Left kidney (tissue), 2 donors: ENCODE data around the gene GRPEL1. TPM values are rescaled to one million over a fixed set of nuclear protein-coding genes. Genes with fewer than 3 reads are reported as not detected.

Experiments
- DNase-seq: peaks from one replicate; pipeline ENCODE4 v3.0.0-alpha.2; 2013
- polyA plus RNA-seq: library from polyadenylated mRNA; unstranded; fragments of 120-200 nt; gene quantifications from one replicate; pipeline ENCODE4 v1.2.1, GENCODE V29; 2013; ENCODE audit not compliant: insufficient read length

The GRPEL1 gene
- polyA plus RNA-seq, 1 donor, result 32.6 TPM

DNA sequence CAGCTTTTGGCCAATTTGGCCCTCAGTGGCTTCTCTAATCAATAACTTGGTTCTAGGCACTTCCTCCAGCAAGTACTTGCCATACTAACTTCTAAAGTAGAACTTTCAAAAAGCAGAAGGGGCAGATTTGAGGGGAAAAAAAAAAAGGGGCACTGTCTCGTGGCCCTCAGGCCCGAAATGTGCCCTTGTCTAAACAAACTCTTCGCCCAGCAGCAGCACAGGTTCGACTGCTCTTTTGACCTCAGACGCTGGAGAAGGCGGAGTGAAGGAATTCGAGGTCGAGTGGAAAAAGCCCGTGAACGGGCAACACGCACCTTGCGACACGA, 775 bp downstream of the GRPEL1 start:
- no peak for DNase-seq

DNA sequence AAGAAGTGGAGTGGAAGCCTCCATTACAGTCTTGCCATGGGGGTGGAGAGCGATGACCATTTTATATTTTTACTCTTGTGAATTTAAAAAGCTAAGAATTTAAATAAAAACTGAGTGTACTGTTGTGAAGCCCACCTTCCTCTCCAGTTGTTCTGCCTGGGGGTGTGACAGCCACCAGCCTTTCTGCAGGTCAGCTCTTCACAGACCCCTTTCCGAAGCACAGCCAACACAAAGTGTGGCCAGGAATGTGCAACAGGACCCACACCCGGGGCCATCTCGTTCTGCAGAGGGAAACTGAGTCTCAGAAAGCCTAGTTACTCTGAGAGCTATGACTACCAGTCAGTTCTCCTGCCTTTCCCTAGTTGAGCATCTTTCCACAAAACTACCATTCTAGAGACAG, 1.4 kb downstream of the GRPEL1 start:
- no peak for DNase-seq

DNA sequence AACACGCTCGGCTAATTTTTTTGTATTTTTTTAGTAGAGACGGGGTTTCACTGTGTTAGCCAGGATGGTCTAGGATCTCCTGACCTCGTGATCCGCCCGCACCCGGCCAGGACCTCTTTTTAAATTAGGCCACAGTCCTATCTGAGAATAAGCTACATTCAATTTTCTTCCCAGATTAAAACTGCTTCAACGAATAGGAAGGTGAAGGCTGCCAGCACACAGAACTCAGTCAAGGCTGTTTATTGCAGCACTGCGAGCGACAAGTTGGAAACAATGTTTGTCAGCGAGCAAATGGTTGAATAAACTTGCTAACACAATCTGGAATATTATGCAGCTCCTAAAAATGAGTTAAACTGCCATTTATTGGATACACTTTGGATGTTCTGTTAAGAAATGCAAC, 1.9 kb downstream of the GRPEL1 start:
- DNase-seq, result no peak

DNA sequence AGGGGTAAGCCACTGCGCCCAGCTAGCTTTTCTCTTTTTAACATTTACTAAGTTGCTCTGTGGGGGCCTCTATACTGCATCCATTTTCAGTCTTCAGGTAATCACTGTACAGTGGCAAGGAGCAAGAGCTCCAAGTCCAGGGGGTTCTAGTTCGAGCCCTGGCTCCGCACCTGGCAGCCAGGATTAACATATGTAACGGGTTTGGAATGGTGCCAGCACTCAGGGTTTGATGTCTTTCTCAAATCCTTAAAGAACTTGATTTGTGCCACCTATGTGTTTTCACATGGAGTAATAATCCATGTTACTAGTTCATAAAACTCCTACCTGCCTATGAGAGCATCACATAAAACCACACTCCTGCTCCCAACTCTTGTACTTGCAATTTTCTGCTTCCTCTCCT, 4.5 kb downstream of the GRPEL1 start:
- DNase-seq, result no peak

DNA sequence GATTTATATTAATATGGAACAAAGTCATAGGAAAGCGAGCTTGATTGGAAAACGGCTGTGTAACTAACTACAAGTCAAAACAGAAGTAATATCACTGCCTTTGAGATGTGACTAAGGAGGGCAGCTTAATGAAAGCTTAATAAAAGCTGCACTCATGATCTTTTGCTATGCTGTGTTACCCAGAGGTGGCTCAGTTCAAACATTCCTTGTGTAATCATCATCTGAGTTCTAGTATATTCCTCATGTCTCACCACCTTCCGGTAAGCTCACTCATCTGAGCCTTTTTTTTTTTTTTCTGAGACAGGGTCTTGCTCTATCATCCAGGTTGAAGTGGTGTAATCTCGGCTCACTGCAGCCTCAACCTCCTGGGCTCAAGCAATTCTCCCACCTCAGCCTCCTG, 5.0 kb downstream of the GRPEL1 start:
- no peak for DNase-seq

DNA sequence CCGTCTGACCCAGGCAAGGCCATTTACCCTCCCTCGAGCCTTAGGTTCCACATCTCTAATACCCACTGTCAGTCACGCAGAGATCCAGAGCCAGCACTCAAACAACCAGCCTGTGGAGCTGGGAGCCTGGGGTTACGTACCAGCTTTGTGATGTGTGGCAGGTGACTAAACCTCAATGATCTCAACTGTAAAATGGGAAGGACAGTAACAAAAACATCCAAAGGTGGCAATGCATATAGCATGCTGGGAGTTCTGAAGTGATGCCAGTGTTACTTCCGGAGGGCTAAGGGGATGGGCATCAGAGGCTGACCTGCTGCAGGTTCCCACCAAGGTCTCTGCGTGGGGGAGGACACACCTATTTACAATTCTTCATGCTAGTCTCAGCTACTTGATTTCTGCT, 6.0 kb downstream of the GRPEL1 start:
- DNase-seq, result no peak

DNA sequence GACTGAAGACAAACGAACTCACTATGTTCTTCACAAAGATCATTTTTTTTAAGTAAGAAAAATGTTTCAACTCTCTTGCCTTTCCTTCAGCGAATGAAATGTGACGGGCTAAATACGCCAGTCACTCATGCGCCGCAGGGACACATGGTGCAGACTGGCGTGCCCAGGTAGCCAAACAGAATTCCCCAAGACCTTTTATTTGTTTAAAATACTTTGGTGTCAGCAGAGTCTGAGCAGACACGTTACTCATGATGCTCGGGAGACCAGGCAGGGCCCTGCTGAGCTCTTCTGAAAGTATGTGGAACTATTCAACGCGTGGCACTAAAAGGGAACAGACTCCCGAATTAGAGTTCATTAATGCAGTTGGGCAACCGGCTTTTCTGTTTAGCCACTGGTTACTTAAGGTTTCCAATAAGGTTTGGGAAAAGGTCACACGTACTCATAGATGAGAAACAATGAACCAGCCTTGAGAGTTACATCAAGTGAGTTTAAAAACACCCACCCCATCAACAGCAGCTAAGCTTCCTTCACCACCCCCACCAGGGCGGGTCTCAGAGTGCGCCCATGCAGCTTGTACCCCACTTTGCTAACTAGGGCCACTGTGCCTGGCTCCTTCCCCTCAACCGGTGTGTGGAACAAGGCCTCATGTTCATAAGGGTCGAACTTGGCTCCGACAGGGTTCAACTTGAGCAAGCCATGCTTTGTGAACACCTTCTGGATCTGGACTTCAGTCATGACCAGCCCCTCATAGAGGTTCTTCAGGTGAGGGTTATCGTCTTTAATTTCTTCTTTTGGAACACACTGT, 7.3 kb downstream of the GRPEL1 start:
- DNase-seq, result no peak

DNA sequence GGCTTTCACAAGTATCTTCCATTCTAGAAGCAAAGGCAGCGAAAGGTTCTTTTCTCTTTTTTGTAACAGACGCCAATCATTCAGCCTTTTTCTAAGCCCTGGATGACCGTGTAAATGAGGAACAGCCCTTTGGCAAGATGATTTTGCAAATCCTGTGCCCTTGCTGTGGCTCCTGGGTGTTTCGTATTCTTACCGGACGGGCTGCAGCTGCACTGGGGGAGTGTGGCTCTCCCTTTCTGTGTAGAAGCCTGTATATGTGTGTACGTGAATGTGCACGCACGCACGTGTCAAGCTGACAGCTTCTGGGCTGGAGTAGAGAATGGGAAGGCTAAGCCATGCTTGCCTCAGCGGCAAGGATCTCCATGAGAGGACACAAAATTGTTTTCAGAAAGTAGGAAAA, 8.2 kb downstream of the GRPEL1 start:
- DNase-seq, result no peak

DNA sequence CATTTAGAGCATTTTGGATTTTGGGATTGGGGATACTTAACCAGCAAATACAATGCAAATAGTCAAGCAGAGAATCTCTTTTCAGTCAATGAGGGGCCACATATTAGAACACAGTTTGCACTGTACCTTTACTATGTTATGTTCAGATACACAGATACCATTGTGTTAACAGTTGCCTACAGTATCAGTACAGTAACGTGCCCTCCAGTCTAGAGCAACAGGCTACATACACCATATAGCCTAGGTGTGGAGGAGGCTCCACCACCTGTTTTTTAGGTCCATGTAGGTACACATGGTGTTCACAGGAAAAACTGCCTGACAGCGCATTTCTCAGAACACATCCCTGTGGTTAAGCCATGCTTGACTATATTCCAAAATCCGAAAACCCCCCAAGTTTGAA, 9.1 kb downstream of the GRPEL1 start:
- no peak for DNase-seq

DNA sequence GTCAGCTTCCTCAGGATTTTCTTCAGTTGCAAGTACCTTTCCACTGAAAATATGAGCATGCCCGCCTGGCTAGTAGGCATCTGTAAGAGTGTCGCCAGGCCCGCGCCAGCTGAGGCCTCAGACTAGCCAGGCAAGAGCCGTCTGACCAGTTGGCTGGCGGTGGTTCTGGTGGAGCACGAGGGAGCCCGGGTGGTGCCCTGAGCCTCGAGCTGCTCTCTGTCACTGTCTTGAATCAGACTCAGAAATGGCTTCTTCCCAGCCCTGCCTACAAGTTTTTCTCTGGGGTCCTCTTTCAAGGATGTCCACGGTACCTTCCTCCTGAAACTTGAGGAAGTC, 11.9 kb downstream of the GRPEL1 start:
- DNase-seq, result no peak

DNA sequence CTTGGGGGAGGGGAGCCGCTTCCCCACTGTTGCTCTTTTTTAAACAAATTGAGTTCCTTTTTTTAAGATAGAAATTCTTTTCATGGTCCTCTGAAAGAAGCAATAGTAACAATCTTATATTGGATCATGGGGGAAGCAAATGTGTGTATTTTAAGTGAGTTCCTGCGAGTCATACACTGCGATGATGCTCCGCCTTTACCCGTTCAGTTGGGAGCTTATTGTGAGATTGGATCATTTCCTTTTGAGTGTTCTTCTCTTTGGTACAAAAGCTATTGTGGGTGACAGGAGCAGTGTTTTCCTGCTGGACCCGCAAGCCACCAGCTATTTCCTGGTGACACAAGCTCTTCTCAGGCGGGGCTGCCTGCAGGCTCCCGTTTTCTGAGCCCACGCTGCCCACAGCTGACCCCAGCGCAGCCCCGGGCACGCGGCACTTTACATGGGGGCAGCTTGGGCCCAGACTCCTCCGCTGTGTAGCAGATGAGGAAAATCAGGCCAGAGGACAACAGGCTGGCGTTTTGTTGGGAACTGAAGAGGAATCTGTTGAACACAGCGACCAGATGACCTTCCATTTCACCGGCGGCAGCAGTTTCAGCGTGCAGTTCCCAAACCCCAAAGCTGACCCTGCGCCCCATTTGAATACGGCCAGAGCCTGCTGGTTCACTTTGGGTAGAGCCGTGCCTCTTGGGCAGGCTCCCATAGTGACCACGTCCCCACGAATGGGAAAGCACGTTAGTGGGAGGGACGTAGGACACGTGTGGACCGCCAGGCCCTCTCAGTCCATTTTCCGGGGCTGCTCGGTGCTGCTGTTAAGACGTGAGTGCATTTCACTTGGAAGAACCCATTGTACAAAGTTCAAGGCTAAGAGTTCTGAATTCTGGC, 12.5 kb downstream of the GRPEL1 start:
- DNase-seq, result no peak

DNA sequence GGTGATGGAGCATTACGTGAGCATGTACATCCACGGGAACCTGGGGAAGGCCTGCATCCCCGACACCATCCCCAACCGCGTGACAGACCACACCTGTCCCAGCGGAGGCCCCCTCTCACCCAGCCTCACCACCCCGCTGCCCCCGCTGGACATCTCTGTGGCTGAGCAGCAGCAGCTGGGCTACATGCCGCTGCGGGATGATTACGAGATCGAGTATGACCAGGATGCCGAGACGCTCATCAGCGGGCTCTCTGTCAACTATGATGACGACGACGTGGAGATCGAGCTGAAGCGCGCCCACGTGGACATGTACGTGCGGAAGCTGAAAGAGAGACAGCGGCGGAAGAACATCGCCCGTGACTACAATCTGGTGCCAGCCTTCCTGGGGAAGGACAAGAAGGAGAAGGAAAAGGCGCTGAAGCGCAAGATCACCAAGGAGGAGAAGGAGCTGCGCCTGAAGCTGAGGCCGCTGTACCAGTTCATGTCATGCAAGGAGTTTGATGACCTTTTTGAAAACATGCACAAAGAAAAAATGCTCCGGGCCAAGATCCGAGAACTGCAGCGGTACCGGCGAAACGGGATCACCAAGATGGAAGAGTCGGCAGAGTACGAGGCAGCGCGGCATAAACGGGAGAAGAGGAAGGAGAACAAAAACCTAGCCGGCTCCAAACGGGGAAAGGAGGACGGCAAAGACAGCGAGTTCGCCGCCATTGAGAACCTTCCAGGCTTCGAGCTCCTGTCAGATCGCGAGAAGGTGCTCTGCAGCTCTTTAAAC, 13.6 kb downstream of the GRPEL1 start:
- DNase-seq, result no peak

DNA sequence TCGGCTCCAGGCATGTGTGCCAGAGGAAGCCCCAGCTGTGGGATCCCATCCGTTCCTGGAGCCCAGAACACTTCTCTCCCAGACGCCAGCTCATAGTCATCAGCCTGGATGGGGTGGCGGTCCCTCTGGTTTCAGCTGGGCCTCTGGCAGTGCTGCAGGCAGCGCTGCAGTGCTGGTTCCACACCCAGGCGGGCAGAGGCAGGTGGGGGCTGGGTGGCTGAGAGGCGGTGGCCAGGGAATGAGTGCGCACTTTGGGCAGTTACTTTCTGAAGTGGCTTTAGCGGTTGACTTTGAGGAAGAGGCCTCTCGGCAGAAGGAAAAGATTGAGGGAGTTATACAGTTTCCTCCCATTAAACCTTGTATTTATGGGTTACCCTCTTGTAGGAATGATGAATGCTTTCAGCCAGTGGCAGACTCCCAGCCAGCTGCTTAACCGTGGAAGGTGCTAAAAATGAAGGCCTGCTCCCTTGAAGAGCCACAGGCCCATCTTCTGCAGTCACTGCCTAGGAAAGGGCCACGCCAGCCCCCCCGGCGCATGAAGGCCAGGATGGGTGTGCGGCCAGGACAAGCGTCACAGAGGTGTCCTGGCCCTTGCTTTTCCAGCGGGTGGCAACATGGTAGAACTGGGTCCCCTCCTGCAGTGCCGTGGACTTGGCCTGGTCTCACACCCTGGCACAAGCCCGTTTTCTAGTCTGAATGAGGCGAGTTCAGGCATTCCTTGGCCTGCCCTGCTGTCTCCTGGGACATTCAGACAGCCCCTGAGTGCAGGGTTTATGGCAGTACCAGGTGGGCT, 14.7 kb downstream of the GRPEL1 start:
- DNase-seq, result no peak

DNA sequence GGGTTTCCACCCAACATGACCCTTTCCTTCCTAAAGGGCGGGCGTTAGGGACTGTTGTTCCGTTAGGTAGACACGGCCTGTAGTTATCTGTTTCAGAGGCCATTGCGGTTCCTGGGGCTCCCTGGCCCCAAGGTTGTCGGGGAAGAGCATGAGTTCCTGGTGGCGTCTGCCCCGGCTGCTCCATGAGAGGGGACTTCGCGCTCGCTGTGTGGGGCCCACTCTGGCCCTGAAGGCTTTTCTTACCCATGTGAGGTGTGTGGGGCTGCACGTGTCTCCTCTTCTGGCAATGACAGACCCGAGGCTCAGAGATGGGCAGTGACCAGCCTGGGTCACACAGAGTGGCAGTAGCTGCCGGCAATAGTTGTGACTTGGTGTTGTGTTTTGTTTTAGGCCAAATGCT, 15.6 kb downstream of the GRPEL1 start:
- DNase-seq, result no peak

DNA sequence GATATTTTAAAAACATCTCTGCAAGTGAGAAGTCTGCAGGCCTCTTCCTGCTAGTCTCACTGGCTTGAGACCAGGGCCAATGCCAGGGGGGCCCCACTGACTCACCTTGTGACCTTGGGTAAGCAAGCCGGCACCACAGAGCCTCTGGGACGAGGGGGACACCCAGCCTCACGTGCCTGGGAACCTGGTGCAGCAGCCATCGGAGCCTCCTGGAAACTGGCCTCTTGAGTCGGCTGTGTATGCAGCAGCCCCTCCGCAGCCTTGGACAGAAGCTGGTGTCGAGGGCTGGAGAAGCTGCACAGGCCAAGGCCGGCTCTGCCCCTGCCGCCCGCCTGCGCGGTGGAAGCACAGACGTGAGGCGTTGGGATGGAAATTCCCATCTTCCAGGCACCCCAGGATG, 16.0 kb downstream of the GRPEL1 start:
- DNase-seq, result no peak

DNA sequence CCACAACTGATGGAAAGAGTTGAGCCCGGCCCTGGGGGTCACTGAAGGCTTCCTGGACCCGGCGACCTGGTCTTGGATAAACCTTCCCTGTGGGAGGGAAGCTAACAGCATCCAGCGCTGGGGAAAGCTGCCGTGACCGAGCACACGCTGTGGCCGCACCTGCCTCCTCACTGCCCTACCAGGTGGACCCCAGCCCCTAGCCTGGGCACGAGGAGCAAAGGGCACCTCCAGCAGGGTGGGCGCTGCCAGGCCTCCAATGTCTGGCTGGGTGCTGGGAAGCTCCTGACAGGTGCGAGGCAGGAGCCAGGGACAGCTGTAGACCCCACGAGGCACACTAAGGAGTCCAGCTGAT, 16.7 kb downstream of the GRPEL1 start:
- no peak for DNase-seq

DNA sequence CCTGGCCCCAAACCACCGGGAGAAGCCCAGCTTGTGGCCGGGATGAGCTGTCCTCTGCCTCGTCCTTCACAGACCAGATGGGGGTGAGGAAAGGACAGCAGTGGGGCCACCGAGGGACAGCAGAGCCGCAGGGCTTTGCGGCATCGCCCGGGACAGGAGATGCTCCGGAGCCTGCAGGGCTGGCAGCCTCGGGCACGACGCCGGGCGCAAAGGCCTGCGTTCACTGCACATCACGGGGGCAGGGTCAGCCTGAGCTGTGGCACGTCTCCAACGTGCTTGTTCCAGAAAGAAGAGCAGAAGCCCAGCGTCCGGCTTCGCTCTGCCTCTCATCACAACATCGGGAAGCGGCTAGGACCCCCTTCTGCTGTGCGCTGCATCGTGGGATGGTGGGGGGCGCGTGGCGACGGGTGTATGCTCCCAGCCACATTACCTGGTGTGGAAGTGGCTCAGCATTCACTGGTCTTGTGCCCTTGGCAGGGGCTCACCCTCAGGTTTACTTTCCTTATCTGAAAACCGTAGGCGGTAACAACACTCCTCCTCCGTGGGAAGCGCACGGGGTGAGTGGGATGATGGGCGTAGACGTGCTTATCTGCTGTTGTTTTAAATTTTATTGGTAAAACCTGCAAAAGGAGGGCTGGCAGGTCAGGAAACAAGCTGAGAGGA, 17.3 kb downstream of the GRPEL1 start:
- DNase-seq, result no peak

DNA sequence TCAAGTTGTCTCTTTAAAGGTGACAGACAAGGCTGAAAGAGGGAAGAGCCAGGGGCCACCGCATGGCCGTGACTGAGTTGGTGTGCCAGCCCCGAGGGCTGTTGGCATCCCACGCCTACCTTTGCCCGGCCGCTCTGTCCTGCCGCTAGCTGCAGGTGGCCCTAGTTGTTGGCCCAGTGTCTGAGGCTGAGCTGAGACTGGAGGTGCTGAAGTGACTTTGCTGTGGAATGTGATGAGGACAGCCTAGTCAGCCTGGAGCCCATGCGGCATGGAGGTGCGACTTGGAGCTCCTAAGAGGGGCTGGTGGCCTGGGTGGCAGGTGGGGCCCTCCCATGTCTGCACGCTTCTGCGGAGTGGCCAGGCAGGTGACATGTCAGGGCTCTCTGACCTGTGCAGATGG, 18.1 kb downstream of the GRPEL1 start:
- DNase-seq, result no peak

DNA sequence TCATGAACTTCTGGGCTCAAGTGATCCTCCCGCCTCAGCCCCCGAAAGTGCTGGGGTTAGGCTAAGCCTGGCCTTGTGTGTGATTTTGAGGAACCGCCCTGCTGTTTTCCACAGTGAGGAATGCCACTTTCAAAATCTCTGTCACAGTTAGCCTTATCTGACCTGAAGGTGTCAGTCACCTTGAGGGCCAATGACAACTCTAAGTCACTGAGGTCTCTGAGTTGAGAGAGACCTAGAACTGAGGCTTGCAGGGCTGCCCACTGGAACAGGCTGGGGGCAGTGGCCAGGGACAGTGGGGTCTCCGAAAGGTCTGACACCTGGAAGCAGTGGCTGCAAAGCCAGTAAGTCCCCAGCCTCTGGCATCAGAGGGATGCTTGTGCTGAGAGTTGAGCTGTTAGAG, 18.6 kb downstream of the GRPEL1 start:
- no peak for DNase-seq

DNA sequence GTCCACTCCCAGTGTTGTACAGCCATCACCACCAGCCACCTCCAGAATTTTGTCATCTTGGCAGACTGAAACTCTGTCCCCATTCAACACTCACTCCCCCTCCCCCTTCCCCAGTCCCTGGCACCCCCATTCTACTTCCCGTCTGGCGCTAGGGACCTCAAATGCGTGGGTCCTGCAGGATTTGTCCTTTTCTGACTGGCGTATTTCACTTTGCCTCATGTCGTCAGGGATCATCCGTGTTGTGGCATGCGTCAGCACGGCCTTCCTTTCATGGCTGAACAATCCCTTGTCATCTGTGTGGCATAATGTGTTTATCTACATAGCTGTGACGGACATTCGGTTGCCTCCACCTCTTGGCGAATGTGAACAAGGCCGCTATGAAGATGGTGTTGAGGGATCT, 19.2 kb downstream of the GRPEL1 start:
- DNase-seq, result no peak

DNA sequence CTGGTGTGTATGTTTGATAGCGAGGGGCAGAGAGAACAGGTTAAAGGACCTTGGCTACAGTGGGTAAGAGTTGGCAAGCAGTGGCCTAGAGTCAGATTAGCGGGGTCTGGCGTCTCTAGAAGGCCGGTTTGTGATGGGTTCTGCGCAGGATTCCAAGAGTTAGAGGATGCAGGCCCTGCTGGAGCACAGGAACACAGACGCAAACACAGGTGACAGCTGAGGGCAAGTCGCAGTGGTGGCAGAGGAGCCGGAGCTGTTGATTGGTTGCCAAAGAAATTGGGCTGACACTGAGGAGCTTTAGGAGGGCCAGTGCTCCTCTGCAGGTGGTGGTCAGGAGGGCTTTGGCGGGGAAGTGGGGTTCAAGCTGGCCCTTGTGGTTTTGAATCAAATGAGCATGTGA, 20.9 kb downstream of the GRPEL1 start:
- no peak for DNase-seq
